ENCODE results near the gene REL.

Gene REL

GRCh38 chr2:60836491-60836890 lies 44.9 kb upstream of the REL start:
- Histone ChIP-seq H3K27ac (no peak overlapping the region), H4K20me1 (ENCODE audit: insufficient read depth) (no peaks in the 10 kb centered on the region), H3K36me3 (ENCODE audit: insufficient read depth) (no peaks in the 10 kb centered on the region), H3K4me1 (ENCODE audit: low read depth, poor library complexity, severe bottlenecking) (peaks cover 54% of the 10 kb centered on the region), H3K4me2 (peak overlapping the region; percentile 5; the same call in 1 of the 2 replicates), H3K27me3 (ENCODE audit: insufficient read depth, low read depth) (no peaks in the 10 kb centered on the region), H3K4me3 (IDR thresholded peaks at IDR 0.05; ENCODE audit: insufficient read depth, low read depth, low read length) (no peak overlapping the region), H3K9ac (no peak overlapping the region), H3K79me2 (ENCODE audit: insufficient read depth, low read depth) (no peaks in the 10 kb centered on the region), H2AFZ (ENCODE audit: low read depth) (no peak overlapping the region)
- TF ChIP-seq CTCF (conservative IDR thresholded peaks at IDR 0.05; ENCODE audit: low read depth, low read length): no peak

- Histone ChIP-seq H3K27me3 (ENCODE audit: insufficient read depth, low read depth) (no peaks in the 10 kb centered on the region), H3K27ac (no peak overlapping the region), H3K4me1 (ENCODE audit: low read depth, poor library complexity, severe bottlenecking) (peaks cover 60% of the 10 kb centered on the region), H2AFZ (ENCODE audit: low read depth) (no peak overlapping the region), H3K9ac (no peak overlapping the region), H3K4me3 (IDR thresholded peaks at IDR 0.05; ENCODE audit: insufficient read depth, low read depth, low read length) (no peak overlapping the region), H3K79me2 (ENCODE audit: insufficient read depth, low read depth) (no peaks in the 10 kb centered on the region), H3K4me2 (peak overlapping the region; percentile 5; the same call in 1 of the 2 replicates), H4K20me1 (ENCODE audit: insufficient read depth) (no peaks in the 10 kb centered on the region), H3K36me3 (ENCODE audit: insufficient read depth) (no peaks in the 10 kb centered on the region)
- no peak for TF ChIP-seq CTCF (conservative IDR thresholded peaks at IDR 0.05; ENCODE audit: low read depth, low read length)
Observed at GRCh38 chr2:60837123-60837522, 44.3 kb upstream of the REL start.

- Histone ChIP-seq H2AFZ (ENCODE audit: low read depth) (no peak overlapping the region), H3K9ac (no peak overlapping the region), H3K4me3 (IDR thresholded peaks at IDR 0.05; ENCODE audit: insufficient read depth, low read depth, low read length) (no peak overlapping the region)
Observed at GRCh38 chr2:60838481-60838880, 42.9 kb upstream of the REL start.

GRCh38 chr2:60839126-60839813 lies 42.1 kb upstream of the REL start:
- Histone ChIP-seq H3K27me3 (ENCODE audit: insufficient read depth, low read depth) (no peaks in the 10 kb centered on the region), H3K36me3 (ENCODE audit: insufficient read depth) (no peaks in the 10 kb centered on the region), H3K79me2 (ENCODE audit: insufficient read depth, low read depth) (no peaks in the 10 kb centered on the region), H3K9ac (no peak overlapping the region), H3K27ac (no peak overlapping the region), H3K4me1 (ENCODE audit: low read depth, poor library complexity, severe bottlenecking) (peaks cover 57% of the 10 kb centered on the region), H2AFZ (ENCODE audit: low read depth) (no peak overlapping the region), H3K4me3 (IDR thresholded peaks at IDR 0.05; ENCODE audit: insufficient read depth, low read depth, low read length) (no peak overlapping the region), H3K4me2 (peak overlapping the region; percentile 11; the same call in 1 of the 2 replicates), H4K20me1 (ENCODE audit: insufficient read depth) (no peaks in the 10 kb centered on the region)
- no peak for TF ChIP-seq CTCF (conservative IDR thresholded peaks at IDR 0.05; ENCODE audit: low read depth, low read length)

More at GRCh38 chr2:60838481-60838880, 42.9 kb upstream of the REL start:
- TF ChIP-seq CTCF (conservative IDR thresholded peaks at IDR 0.05; ENCODE audit: low read depth, low read length): no peak
- Histone ChIP-seq H3K4me1 (ENCODE audit: low read depth, poor library complexity, severe bottlenecking) (peaks cover 64% of the 10 kb centered on the region), H3K27me3 (ENCODE audit: insufficient read depth, low read depth) (no peaks in the 10 kb centered on the region), H3K27ac (no peak overlapping the region), H3K36me3 (ENCODE audit: insufficient read depth) (no peaks in the 10 kb centered on the region), H3K79me2 (ENCODE audit: insufficient read depth, low read depth) (no peaks in the 10 kb centered on the region), H3K4me2 (no peak overlapping the region), H4K20me1 (ENCODE audit: insufficient read depth) (no peaks in the 10 kb centered on the region)
